ENCODE measurements around the gene ANKRD34B. TPM values are rescaled to one million over a fixed set of nuclear protein-coding genes. Genes with fewer than 3 reads are reported as not detected.

ANKRD34B gene
- polyA plus RNA-seq, 2 of the 4 experiments (the other 2 are of a cell fraction): 0.01 TPM

DNA sequence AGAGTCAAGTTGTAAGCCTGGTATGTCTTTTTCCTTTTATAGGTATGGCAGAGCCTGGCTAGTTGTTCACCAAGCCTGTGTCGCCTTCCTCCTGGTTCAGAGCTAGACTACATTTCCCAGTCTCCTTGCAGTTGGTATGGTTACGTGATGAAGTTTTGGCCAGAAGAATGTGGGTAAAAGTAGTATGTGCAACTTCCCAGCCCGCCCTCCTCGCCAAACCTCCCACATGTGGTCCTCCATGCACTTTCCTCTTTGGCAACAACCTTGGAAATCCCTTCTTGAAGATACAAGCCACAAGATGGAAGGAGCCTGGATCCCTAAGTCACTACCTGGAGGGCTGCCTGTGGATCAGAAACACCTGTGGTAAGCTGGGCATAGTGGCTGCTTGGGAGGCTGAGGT, 48.4 kb upstream of the ANKRD34B start:
- FAIRE-seq (no peak), ATAC-seq (no peak), DNase-seq (ENCODE audit: low read depth in 1 of 2, low spot score in 1 of 2) (no peak)
- Histone ChIP-seq H3K27ac (no peak overlapping the region), H3K9me3 (no peaks in the 10 kb centered on the region), H3K4me3 (no peak overlapping the region), H3K4me1 (no peaks in the 10 kb centered on the region), H3K4me2 (no peak overlapping the region)
- ChIA-PET POLR2A (no interaction called here), CTCF (no interaction called here)
- TF ChIP-seq RCOR1 (IDR thresholded peaks at IDR 0.05; ENCODE audit: low read depth, low read length) (no peak), TP53 (CRISPR knock-in tag; IDR thresholded peaks at IDR 0.05) (no peak), NFE2L2 (conservative IDR thresholded peaks at IDR 0.05; ENCODE audit: low read length) (no peak), KDM1A (IDR thresholded peaks at IDR 0.05; ENCODE audit: low read depth) (no peak), MAFK (IDR thresholded peaks at IDR 0.05; ENCODE audit: partially characterized antibody) (no peak), EHF (CRISPR knock-in tag; IDR thresholded peaks at IDR 0.05) (no peak), MAZ (IDR thresholded peaks at IDR 0.05; ENCODE audit: borderline replicate concordance, low read depth, low read length) (no peak), RARB (CRISPR knock-in tag; IDR thresholded peaks at IDR 0.05) (no peak), MYC (IDR thresholded peaks at IDR 0.05; ENCODE audit: borderline replicate concordance, low read length) (no peak), PHF8 (IDR thresholded peaks at IDR 0.05; ENCODE audit: borderline replicate concordance, low read depth) (no peak), ZSCAN20 (CRISPR knock-in tag; IDR thresholded peaks at IDR 0.05) (no peak), NPAS2 (CRISPR knock-in tag; IDR thresholded peaks at IDR 0.05; ENCODE audit: borderline replicate concordance) (no peak), BHLHE40 (IDR thresholded peaks at IDR 0.05; ENCODE audit: low read depth, low read length) (no peak), FOSB (CRISPR knock-in tag; IDR thresholded peaks at IDR 0.05) (no peak), ESRRA (IDR thresholded peaks at IDR 0.05; ENCODE audit: borderline replicate concordance, low read length) (no peak), GATA3 (IDR thresholded peaks at IDR 0.05; ENCODE audit: borderline replicate concordance) (no peak)
- TF ChIP-seq, protein P1, sequence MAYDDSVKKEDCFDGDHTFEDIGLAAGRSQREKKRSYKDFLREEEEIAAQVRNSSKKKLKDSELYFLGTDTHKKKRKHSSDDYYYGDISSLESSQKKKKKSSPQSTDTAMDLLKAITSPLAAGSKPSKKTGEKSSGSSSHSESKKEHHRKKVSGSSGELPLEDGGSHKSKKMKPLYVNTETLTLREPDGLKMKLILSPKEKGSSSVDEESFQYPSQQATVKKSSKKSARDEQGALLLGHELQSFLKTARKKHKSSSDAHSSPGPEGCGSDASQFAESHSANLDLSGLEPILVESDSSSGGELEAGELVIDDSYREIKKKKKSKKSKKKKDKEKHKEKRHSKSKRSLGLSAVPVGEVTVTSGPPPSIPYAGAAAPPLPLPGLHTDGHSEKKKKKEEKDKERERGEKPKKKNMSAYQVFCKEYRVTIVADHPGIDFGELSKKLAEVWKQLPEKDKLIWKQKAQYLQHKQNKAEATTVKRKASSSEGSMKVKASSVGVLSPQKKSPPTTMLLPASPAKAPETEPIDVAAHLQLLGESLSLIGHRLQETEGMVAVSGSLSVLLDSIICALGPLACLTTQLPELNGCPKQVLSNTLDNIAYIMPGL (CRISPR knock-in tag; IDR thresholded peaks at IDR 0.05; ENCODE audit: borderline replicate concordance): no peak
- TF ChIP-seq, protein P2, sequence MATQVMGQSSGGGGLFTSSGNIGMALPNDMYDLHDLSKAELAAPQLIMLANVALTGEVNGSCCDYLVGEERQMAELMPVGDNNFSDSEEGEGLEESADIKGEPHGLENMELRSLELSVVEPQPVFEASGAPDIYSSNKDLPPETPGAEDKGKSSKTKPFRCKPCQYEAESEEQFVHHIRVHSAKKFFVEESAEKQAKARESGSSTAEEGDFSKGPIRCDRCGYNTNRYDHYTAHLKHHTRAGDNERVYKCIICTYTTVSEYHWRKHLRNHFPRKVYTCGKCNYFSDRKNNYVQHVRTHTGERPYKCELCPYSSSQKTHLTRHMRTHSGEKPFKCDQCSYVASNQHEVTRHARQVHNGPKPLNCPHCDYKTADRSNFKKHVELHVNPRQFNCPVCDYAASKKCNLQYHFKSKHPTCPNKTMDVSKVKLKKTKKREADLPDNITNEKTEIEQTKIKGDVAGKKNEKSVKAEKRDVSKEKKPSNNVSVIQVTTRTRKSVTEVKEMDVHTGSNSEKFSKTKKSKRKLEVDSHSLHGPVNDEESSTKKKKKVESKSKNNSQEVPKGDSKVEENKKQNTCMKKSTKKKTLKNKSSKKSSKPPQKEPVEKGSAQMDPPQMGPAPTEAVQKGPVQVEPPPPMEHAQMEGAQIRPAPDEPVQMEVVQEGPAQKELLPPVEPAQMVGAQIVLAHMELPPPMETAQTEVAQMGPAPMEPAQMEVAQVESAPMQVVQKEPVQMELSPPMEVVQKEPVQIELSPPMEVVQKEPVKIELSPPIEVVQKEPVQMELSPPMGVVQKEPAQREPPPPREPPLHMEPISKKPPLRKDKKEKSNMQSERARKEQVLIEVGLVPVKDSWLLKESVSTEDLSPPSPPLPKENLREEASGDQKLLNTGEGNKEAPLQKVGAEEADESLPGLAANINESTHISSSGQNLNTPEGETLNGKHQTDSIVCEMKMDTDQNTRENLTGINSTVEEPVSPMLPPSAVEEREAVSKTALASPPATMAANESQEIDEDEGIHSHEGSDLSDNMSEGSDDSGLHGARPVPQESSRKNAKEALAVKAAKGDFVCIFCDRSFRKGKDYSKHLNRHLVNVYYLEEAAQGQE (IDR thresholded peaks at IDR 0.05): no peak
- 93% methylated on average over 4 of the region's 4 CpGs for WGBS (ENCODE audit: missing lambda C conversion rate)

- H3K4me3 ChIP-seq: no peak overlapping the region
- no peaks in the 10 kb centered on the region for H3K4me1 ChIP-seq
- H3K9me3 ChIP-seq: no peaks in the 10 kb centered on the region
- no peak overlapping the region for H3K27ac ChIP-seq
- DNase-seq (ENCODE audit: low read depth in 1 of 2, low spot score in 1 of 2) (no peak), ATAC-seq (no peak), FAIRE-seq (no peak)
- TF ChIP-seq JUN (IDR thresholded peaks at IDR 0.05): no peak
- TF ChIP-seq TFCP2L1 (CRISPR knock-in tag; IDR thresholded peaks at IDR 0.05): no peak
- TF ChIP-seq HES2 (IDR thresholded peaks at IDR 0.05): no peak
- TF ChIP-seq KDM5A (IDR thresholded peaks at IDR 0.05): no peak
- no peak for TF ChIP-seq NPAS2 (CRISPR knock-in tag; IDR thresholded peaks at IDR 0.05; ENCODE audit: borderline replicate concordance)
- no peak for TF ChIP-seq ZC3H11A (IDR thresholded peaks at IDR 0.05)
- H3K4me2 ChIP-seq: no peak overlapping the region
- ChIA-PET CTCF (interaction anchor here (0.8 kb wide), 1 partner anchor 75 kb away, joined by 3 read pairs; no protein-coding TSS in a partner anchor), POLR2A (no interaction called here)
- WGBS (ENCODE audit: missing lambda C conversion rate): 78% methylated on average over 17 of the region's 17 CpGs
Measured at GRCh38 chr5:80615266-80615914, 45.3 kb upstream of the ANKRD34B start.
